DOHH2 (cell line): Measurements from ENCODE around the gene VSIR.
A peak's percentile ranks its signal among the peaks of the same experiment; 100 is the strongest.

Experiments
- H3F3A ChIP-seq: fragments of 200-600 bp; sonication (generic), shearing (Covaris generic); 2 replicates; pipeline ENCODE4 v1.6.0; 2016; ENCODE audit warnings: antibody characterized with exemption, mild to moderate bottlenecking; ENCODE audit not compliant: control insufficient read depth, insufficient read depth
- H3K27ac ChIP-seq: fragments of 200-600 bp; sonication (generic); 2 replicates; pipeline ENCODE4 v1.5.1; 2014; ENCODE audit warnings: low read depth, mild to moderate bottlenecking, low read length, moderate library complexity
- H3K27me3 ChIP-seq: fragments of 200-600 bp; sonication (generic); 2 replicates; pipeline ENCODE4 v1.6.1; 2014; ENCODE audit warnings: mild to moderate bottlenecking, low read length, mixed read lengths; ENCODE audit not compliant: control insufficient read depth
- H3K36me3 ChIP-seq: fragments of 200-600 bp; sonication (generic); 2 replicates; pipeline ENCODE4 v1.6.1; 2014; ENCODE audit warnings: mild to moderate bottlenecking, low read length, moderate library complexity, mixed read lengths; ENCODE audit not compliant: control insufficient read depth
- H3K4me1 ChIP-seq: fragments of 200-600 bp; sonication (generic); 2 replicates; pipeline ENCODE4 v1.6.1; 2014; ENCODE audit warnings: mild to moderate bottlenecking, low read length, mixed read lengths; ENCODE audit not compliant: control insufficient read depth
- H3K4me2 ChIP-seq: fragments of 200-600 bp; sonication (generic); 2 replicates; pipeline ENCODE4 v1.6.0; 2014; ENCODE audit warnings: mild to moderate bottlenecking, low read length, moderate library complexity
- H3K4me3 ChIP-seq: fragments of 200-600 bp; sonication (generic); 2 replicates; pipeline ENCODE4 v1.5.1; 2014; ENCODE audit warnings: mild to moderate bottlenecking, low read length, mixed read lengths
- H3K79me2 ChIP-seq: fragments of 200-600 bp; sonication (generic); 2 replicates; pipeline ENCODE4 v1.6.1; 2014; ENCODE audit warnings: mild to moderate bottlenecking, low read length, mixed read lengths; ENCODE audit not compliant: control insufficient read depth
- H3K9me2 ChIP-seq: fragments of 200-600 bp; sonication (generic); replicated peaks from 2 replicates; pipeline ENCODE4 v1.6.1; 2014; ENCODE audit warnings: mild to moderate bottlenecking, low read length, mixed read lengths; ENCODE audit not compliant: control insufficient read depth
- H3K9me3 ChIP-seq: fragments of 200-600 bp; sonication (generic); 2 replicates; pipeline ENCODE4 v1.6.1; 2014; ENCODE audit warnings: antibody characterized with exemption, low read length, mixed read lengths; ENCODE audit not compliant: control insufficient read depth, insufficient read depth
- H4K20me1 ChIP-seq: fragments of 200-600 bp; sonication (generic); 2 replicates; pipeline ENCODE4 v1.6.0; 2014; ENCODE audit warnings: low read depth, mild to moderate bottlenecking, antibody characterized with exemption, low read length, moderate library complexity; ENCODE audit not compliant: control insufficient read depth, insufficient read depth
- CTCF ChIP-seq: fragments of 200-600 bp; sonication (generic); IDR thresholded peaks from one replicate; pipeline ENCODE4 v1.5.1; 2014; ENCODE audit warnings: antibody characterized with exemption, mild to moderate bottlenecking, low read depth, low read length; ENCODE audit not compliant: poor library complexity, severe bottlenecking
- EZH2phosphoT487 ChIP-seq: fragments of 200-600 bp; sonication (generic); IDR thresholded peaks from 2 replicates; pipeline ENCODE4 v1.6.1; 2017; ENCODE audit warnings: borderline replicate concordance, mild to moderate bottlenecking, antibody characterized with exemption, low read length, moderate library complexity, mixed read lengths

Gene VSIR

GRCh38 chr10:71773221-71773971 is at the start of gene VSIR:
Gene VSIR, minus strand, starts transcription at chr10:71773520. Its CDS starts 81 bp downstream, at chr10:71773439.
- peaks cover 31% of the 10 kb centered on the region for H3K27me3 ChIP-seq
- H3K4me3 ChIP-seq: peak within 1 kb of the TSS; percentile 32; the same call in 1 of the 2 replicates
- no peaks in the 10 kb centered on the region for H3F3A ChIP-seq
- H3K36me3 ChIP-seq: no peaks in the 10 kb centered on the region
- no peak within 1 kb of the TSS for H3K27ac ChIP-seq
- TF ChIP-seq EZH2phosphoT487 (no peak), CTCF (peak; percentile 61)
- no peaks in the 10 kb centered on the region for H4K20me1 ChIP-seq
- H3K4me2 ChIP-seq: peak within 1 kb of the TSS; percentile 47
- H3K9me2 ChIP-seq: no peaks in the 10 kb centered on the region
- no peaks in the 10 kb centered on the region for H3K9me3 ChIP-seq
- peaks cover 9% of the 10 kb centered on the region for H3K4me1 ChIP-seq
- no peaks in the 10 kb centered on the region for H3K79me2 ChIP-seq

- H3K4me2 ChIP-seq: no peak overlapping the region
- H3K79me2 ChIP-seq: no peaks in the 10 kb centered on the region
- H3K27me3 ChIP-seq: no peaks in the 10 kb centered on the region
- H3K27ac ChIP-seq: no peak overlapping the region
- peaks cover 19% of the 10 kb centered on the region for H3K36me3 ChIP-seq
- no peaks in the 10 kb centered on the region for H3K9me3 ChIP-seq
- H3K4me3 ChIP-seq: no peak overlapping the region
- no peaks in the 10 kb centered on the region for H4K20me1 ChIP-seq
- H3K4me1 ChIP-seq: peaks cover 5% of the 10 kb centered on the region; the same call in 1 of the 2 replicates
- no peaks in the 10 kb centered on the region for H3K9me2 ChIP-seq
- H3F3A ChIP-seq: no peaks in the 10 kb centered on the region
- TF ChIP-seq EZH2phosphoT487 (no peak), CTCF (no peak)
Measured at GRCh38 chr10:71821909-71822763, 48.8 kb upstream of the VSIR start.

- no peak overlapping the region for H3K4me3 ChIP-seq
- peaks cover 14% of the 10 kb centered on the region for H3K36me3 ChIP-seq
- H3K9me3 ChIP-seq: no peaks in the 10 kb centered on the region
- TF ChIP-seq EZH2phosphoT487 (no peak), CTCF (no peak)
- H3K9me2 ChIP-seq: no peaks in the 10 kb centered on the region
- no peaks in the 10 kb centered on the region for H3K27me3 ChIP-seq
- H4K20me1 ChIP-seq: no peaks in the 10 kb centered on the region
- peaks cover 5% of the 10 kb centered on the region; the same call in 1 of the 2 replicates for H3K4me1 ChIP-seq
- no peak overlapping the region for H3K4me2 ChIP-seq
- H3F3A ChIP-seq: no peaks in the 10 kb centered on the region
- H3K79me2 ChIP-seq: no peaks in the 10 kb centered on the region
- no peak overlapping the region for H3K27ac ChIP-seq
Measured at GRCh38 chr10:71820966-71821365, 47.6 kb upstream of the VSIR start.
